ENCODE results near the gene ATP6AP2.
A peak's percentile ranks its signal among the peaks of the same experiment; 100 is the strongest.
"Not testable (repeated sequence)": the region's sequence is repeated elsewhere in the genome, so short reads cannot be mapped to it uniquely, and the experiment has no call there.

ATP6AP2 gene

GRCh38 chrX:40573763-40574162 is 7.0 kb upstream of the ATP6AP2 start:
- FAIRE-seq (peak; percentile 80), DNase-seq (ENCODE audit: extremely low spot score, insufficient read length, low read depth) (no peak)

DNA sequence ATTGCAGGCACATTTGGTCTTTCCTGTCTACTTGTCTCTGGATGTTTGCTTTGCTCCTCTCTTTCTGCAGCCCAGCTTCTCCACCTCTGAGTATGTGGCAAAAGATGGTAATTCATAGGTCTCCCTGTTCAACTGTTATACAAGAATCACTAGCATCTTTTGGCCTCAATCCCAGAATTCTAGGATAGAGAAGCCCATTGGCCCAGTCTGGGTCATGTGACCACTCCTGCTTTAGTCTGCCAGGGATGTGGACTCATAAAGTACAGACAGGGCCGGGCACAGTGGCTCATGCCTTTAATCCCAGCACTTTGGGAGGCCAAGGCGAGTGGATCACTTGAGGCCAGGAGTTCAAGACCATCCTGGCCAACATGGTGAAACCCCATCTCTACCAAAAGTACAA is 5.4 kb upstream of the ATP6AP2 start:
- not testable (repeated sequence) for FAIRE-seq; DNase-seq (ENCODE audit: extremely low spot score, insufficient read length, low read depth)

- FAIRE-seq (no peak), DNase-seq (ENCODE audit: extremely low spot score, insufficient read length, low read depth) (no peak)
Observed at GRCh38 chrX:40576291-40576690, 4.5 kb upstream of the ATP6AP2 start.

GRCh38 chrX:40578039-40578695 is 2.6 kb upstream of the ATP6AP2 start:
- no peak for FAIRE-seq
- DNase-seq (ENCODE audit: extremely low spot score, insufficient read length, low read depth) = no peak

GRCh38 chrX:40579141-40579540 is 1.6 kb upstream of the ATP6AP2 start:
- DNase-seq (ENCODE audit: extremely low spot score, insufficient read length, low read depth) (no peak), FAIRE-seq (no peak)

DNA sequence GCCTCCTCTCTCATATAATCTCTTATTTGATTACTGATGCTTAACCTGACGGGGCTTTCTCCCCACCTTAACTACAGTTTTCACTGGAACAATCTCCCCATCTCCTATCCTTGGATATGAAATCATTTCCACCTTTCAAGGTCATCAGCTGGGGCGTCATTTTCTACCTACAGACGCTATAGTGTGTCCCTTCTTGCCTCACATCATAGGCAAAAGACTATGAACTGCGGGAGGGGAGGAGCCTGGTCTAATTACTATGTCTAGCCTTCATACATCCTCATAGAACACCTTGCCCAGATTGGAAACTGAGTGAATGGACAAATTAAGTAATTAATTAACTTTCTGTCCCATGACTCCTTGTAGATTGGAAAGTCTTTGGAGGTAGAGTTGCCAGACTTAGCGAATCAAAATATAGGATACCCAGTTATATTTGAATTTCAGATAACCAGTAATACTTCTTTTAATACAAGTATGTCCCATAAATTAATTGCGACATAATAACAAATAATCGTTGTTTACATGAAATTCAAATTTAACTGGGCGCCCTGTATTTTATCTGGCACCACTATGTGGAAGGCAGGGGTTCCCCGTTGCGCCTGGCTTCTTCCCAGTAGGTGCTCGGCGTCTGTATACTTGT is 752 bp upstream of the ATP6AP2 start:
- DNase-seq (ENCODE audit: extremely low spot score, insufficient read length, low read depth) (no peak), FAIRE-seq (peak; percentile 42)

- FAIRE-seq = no peak
- DNase-seq (ENCODE audit: extremely low spot score, insufficient read length, low read depth) = no peak
Observed at GRCh38 chrX:40581336-40581920, 658 bp downstream of the ATP6AP2 start.

DNA sequence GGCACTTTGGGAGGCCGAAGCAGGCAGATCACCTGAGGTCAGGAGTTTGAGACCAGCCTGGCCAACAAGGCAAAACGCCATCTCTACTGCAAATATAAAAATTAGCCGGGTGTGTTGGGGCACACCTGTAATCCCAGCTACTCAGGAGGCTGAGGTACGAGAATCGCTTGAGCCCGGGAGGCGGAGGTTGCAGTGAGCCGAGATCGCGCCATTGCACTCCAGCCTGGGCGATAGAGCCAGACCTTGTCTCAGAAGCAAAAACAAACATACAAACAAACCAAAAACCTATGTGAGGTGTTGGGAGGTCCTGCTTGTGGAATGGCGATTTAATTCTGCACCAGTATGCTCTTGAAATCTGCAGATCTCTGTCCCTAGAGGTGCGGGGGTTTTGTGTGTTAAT is 1.4 kb downstream of the ATP6AP2 start:
- FAIRE-seq; DNase-seq (ENCODE audit: extremely low spot score, insufficient read length, low read depth): not testable (repeated sequence)

DNA sequence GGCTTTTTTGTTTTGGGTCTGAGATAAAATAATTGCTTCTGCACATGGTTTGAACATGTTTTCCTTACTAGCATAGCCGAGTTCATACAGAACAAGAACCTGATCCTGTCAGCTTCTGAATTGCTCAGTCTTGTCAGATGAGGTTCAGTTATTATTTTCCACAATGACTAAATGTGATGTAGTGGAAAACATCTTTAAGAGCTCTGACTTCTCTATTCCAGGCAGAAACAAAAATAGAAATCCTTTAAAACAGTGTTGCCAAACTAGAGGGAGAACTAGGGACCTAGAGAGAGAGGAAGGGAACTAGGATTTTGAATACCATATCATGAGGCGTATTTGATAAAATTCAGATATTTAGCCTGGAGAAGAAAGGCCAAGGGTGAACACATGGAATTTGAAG is 2.0 kb downstream of the ATP6AP2 start:
- DNase-seq (ENCODE audit: extremely low spot score, insufficient read length, low read depth) (no peak), FAIRE-seq (no peak)

GRCh38 chrX:40587623-40588022 is 6.9 kb downstream of the ATP6AP2 start:
- DNase-seq (ENCODE audit: extremely low spot score, insufficient read length, low read depth) = not testable (repeated sequence)
- FAIRE-seq = peak; percentile 53

DNA sequence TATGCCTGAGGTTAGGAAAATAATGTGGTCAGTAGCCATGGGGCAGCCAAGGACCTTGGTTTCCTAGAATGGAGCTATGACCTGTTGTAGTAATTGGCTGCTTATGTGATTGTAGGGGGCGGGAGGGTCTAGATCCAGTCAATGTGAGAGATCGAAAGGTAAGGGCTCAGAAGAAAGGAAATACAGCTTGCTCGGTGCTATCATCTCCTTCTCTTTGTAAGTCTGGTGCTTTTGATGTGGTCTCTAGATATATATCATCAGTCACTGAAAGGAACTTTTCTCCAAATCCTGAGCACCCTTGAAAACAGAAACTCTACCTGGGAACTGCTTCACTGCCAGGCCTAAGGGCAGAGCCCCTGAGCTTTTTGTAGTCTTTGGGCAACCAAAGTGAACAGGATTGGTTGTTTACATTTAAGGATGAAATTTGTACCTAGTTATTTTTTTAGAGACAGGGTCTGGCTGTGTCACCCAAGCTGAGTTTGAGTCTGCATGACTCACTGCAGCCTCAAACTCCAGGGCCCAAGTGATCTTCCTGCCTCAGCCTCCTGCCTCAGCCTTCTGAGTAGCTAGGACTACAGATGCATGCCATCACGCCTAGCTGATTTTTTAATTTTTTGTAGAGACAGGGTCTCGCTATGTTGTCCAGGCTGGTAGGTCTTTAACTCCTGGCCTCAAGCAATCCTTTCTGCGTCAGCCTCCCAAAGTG is 9.0 kb downstream of the ATP6AP2 start:
- not testable (repeated sequence) for FAIRE-seq; DNase-seq (ENCODE audit: extremely low spot score, insufficient read length, low read depth)

DNA sequence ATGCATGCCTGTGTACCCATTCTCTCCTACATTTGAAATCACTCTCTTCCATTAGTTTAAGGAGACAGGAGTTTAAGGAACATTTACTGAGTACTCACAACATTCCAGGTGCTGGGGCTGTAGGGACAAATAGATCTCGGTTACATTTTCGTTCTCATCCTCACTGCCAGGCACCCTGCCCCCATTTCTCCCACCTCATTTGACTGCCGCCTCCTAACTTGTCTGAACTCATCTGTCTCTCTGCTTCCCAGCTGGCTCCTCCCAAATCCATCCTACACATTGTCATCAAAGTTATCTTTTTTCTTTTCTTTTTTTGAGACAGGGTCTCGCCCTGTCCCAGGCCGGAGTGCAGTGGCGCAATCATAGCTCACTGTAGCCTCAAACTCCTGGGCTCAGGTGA is 22.7 kb downstream of the ATP6AP2 start:
- no peak for FAIRE-seq
- no peak for DNase-seq (ENCODE audit: extremely low spot score, insufficient read length, low read depth)

DNA sequence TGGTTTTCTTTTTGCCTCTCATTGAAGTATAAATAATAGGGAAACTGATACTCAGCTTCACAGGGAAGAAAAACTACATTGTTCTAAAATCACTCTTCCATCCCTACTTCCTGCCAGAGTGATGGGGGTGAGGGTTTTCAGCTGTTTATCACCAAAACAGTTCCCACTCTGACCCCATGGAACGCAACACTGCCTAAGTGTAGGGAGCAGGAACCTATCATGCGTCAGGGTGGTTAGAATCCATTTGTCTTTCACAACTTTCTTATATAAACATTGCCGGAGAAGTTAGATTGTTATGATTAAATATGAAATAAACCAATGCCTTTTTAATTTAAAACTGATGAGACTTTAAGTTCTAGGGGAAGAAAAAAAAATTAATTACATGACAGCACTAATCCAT is 26.6 kb downstream of the ATP6AP2 start:
- FAIRE-seq = no peak
- no peak for DNase-seq (ENCODE audit: extremely low spot score, insufficient read length, low read depth)

- DNase-seq (ENCODE audit: extremely low spot score, insufficient read length, low read depth) (no peak), FAIRE-seq (no peak)
Observed at GRCh38 chrX:40612511-40612910, 31.7 kb downstream of the ATP6AP2 start.

- no peak for DNase-seq (ENCODE audit: extremely low spot score, insufficient read length, low read depth)
- FAIRE-seq = no peak
Observed at GRCh38 chrX:40615976-40616375, 35.2 kb downstream of the ATP6AP2 start.

DNA sequence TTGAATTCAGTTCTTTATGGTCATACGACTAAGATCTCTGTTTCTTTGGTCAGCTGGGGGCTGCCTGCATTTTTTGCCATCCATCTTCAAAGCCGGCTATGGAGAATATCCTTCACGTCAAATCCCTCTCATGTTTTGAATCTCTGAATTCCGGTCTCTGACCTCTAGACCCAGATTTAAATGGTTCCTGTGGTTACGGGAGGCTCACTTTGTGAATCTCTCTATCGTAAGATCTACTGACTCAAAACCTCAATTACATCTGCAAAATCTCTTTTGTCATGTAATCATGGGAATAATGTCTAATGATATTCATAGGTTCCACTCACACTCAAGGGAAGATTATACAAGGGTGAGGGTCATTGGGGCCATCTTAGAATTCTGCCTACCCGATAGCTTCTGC is 36.8 kb downstream of the ATP6AP2 start:
- FAIRE-seq (no peak), DNase-seq (ENCODE audit: extremely low spot score, insufficient read length, low read depth) (no peak)

- DNase-seq (ENCODE audit: extremely low spot score, insufficient read length, low read depth) (no peak), FAIRE-seq (no peak)
Observed at GRCh38 chrX:40622479-40623138, 41.8 kb downstream of the ATP6AP2 start.

GRCh38 chrX:40623139-40623536 is 42.4 kb downstream of the ATP6AP2 start, which contains the start of gene MPC1L:
Gene MPC1L, plus strand, starts transcription at chrX:40623428. Its CDS starts 138 bp downstream, at chrX:40623566.
- FAIRE-seq (no peak), DNase-seq (ENCODE audit: extremely low spot score, insufficient read length, low read depth) (no peak)

DNA sequence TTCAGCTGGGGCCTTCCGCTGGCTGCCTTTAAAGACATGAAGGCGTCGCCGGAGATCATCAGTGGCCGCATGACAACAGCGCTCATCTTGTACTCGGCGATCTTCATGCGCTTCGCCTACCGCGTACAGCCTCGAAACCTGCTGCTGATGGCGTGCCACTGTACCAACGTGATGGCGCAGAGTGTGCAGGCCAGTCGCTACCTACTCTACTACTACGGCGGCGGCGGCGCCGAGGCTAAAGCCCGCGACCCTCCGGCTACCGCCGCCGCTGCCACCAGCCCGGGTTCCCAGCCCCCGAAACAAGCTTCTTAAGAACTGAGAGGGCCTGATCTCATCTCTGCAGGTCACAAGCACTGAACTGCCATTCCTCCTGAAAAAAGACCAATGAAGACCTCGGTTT is 42.9 kb downstream of the ATP6AP2 start:
- no peak for FAIRE-seq

GRCh38 chrX:40625294-40625693 is 44.5 kb downstream of the ATP6AP2 start:
- DNase-seq (ENCODE audit: extremely low spot score, insufficient read length, low read depth) (no peak), FAIRE-seq (no peak)

More for the DNA sequence above, 42.9 kb downstream of the ATP6AP2 start:
- no peak for DNase-seq (ENCODE audit: extremely low spot score, insufficient read length, low read depth)

Data from GM18507 (cell line).